Peyer's patch (tissue), 4 donors: Measurements from ENCODE around the gene TMEM132D.

Experiments
- CTCF ChIP-seq, 6 experiments: fragments of 450-650 bp in 4 of 6; fragments of 200-600 bp in 2 of 6; sonication (generic) in 1 of 6; IDR thresholded peaks; one replicate each; pipeline ENCODE4 v1.5.1; 2017 to 2019; ENCODE audit warnings: antibody characterized with exemption in 6 of 6, mild to moderate bottlenecking in 3 of 6, moderate library complexity in 1 of 6
- POLR2A ChIP-seq, 2 donors: fragments of 450-650 bp; IDR thresholded peaks; one replicate each; pipeline ENCODE4 v1.5.1; 2017; ENCODE audit warnings: antibody characterized with exemption in 2 of 2, mild to moderate bottlenecking in 2 of 2, moderate library complexity in 2 of 2

- TF ChIP-seq CTCF (IDR thresholded peaks at IDR 0.05) = no peak
- TF ChIP-seq POLR2A (IDR thresholded peaks at IDR 0.05) = no peak
These were observed 875.0 kb downstream of the TMEM132D start for GRCh38 chr12:129028844-129029243.
